Measurements from ENCODE around the gene PCDH12. TPM values are rescaled to one million over a fixed set of nuclear protein-coding genes. Genes with fewer than 3 reads are reported as not detected.

The PCDH12 gene
- total RNA-seq, 1 experiment from 2014 or later: not detected

- no peak overlapping the region for H3K56ac ChIP-seq (ENCODE audit: insufficient read length, low read depth, low read length)
- H3K27ac Mint-ChIP-seq: no peak overlapping the region
Measured at GRCh38 chr5:141910271-141910673, 47.7 kb downstream of the PCDH12 start.

More at GRCh38 chr5:141910271-141910673, 47.7 kb downstream of the PCDH12 start:
- no peak overlapping the region for H2BK15ac ChIP-seq (ENCODE audit: low read depth, low read length)
- H3K27me3 ChIP-seq (ENCODE audit: insufficient read depth, low read length): no peaks in the 10 kb centered on the region; the same call in 1 of the 2 replicates
- Mint-ChIP-seq H3K36me3 (ENCODE audit: insufficient read depth in 1 of 3, low read depth in 3 of 3) (no peaks in the 10 kb centered on the region), H3K4me3 (no peak overlapping the region), H3K4me1 (peaks cover 8 to 11% of the 10 kb centered on the region in 2 experiments), H3K9me3 (no peaks in the 10 kb centered on the region; a peak in 1 of 5 replicates), H3K27me3 (ENCODE audit: low read depth) (peaks cover 35% of the 10 kb centered on the region)
- no peak overlapping the region for H2BK120ac ChIP-seq (ENCODE audit: low read depth, low read length, poor library complexity, severe bottlenecking)
- TF ChIP-seq, protein P1, sequence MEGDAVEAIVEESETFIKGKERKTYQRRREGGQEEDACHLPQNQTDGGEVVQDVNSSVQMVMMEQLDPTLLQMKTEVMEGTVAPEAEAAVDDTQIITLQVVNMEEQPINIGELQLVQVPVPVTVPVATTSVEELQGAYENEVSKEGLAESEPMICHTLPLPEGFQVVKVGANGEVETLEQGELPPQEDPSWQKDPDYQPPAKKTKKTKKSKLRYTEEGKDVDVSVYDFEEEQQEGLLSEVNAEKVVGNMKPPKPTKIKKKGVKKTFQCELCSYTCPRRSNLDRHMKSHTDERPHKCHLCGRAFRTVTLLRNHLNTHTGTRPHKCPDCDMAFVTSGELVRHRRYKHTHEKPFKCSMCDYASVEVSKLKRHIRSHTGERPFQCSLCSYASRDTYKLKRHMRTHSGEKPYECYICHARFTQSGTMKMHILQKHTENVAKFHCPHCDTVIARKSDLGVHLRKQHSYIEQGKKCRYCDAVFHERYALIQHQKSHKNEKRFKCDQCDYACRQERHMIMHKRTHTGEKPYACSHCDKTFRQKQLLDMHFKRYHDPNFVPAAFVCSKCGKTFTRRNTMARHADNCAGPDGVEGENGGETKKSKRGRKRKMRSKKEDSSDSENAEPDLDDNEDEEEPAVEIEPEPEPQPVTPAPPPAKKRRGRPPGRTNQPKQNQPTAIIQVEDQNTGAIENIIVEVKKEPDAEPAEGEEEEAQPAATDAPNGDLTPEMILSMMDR (conservative IDR thresholded peaks at IDR 0.05): no peak
- H4K91ac ChIP-seq (ENCODE audit: insufficient read length, low read depth, low read length): no peak overlapping the region
- no peak overlapping the region for H3K23ac ChIP-seq (ENCODE audit: insufficient read length, low read depth, low read length)
- no peak overlapping the region for H3T11ph ChIP-seq (ENCODE audit: low read length)
- H3K79me1 ChIP-seq (ENCODE audit: insufficient read depth, low read depth, low read length, poor library complexity, severe bottlenecking): no peaks in the 10 kb centered on the region
- H3K14ac ChIP-seq (ENCODE audit: insufficient read depth, low read length): no peak overlapping the region
- no peak overlapping the region for H3K4me2 ChIP-seq (ENCODE audit: insufficient read depth, insufficient read length, low read length)
- H2BK20ac ChIP-seq (ENCODE audit: low read depth, low read length, poor library complexity, severe bottlenecking): no peak overlapping the region
- H3K4me1 ChIP-seq (ENCODE audit: insufficient read depth, low read length): peaks cover 2% of the 10 kb centered on the region; the same call in 1 of the 2 replicates
- no peak overlapping the region for H2BK5ac ChIP-seq (ENCODE audit: insufficient read length, low read length)
- H2AK5ac ChIP-seq (ENCODE audit: insufficient read length, low read length): no peak overlapping the region
- no peak overlapping the region for H4K5ac ChIP-seq (ENCODE audit: insufficient read length, low read depth, low read length)
- H3K18ac ChIP-seq (ENCODE audit: insufficient read length, low read depth, low read length): no peak overlapping the region
- H3K9me3 ChIP-seq (ENCODE audit: control insufficient read depth, low read depth, low read length): no peaks in the 10 kb centered on the region
- WGBS (ENCODE audit: extremely low coverage, insufficient read length, low lambda C conversion rate): no CpG with 5 or more reads among the region's 2 CpGs
- DNase-seq: no peak
- H2BK12ac ChIP-seq (ENCODE audit: insufficient read length, low read depth, low read length): no peak overlapping the region
- peaks cover 4% of the 10 kb centered on the region for H3K23me2 ChIP-seq (ENCODE audit: insufficient read length, low read depth, low read length, poor library complexity, severe bottlenecking)
- H3K9ac ChIP-seq (ENCODE audit: extremely low read depth, insufficient read length, low read length): no peak overlapping the region
- no peak overlapping the region for H3K27ac ChIP-seq (ENCODE audit: insufficient read length, low read depth, low read length)
- H3K4ac ChIP-seq (ENCODE audit: low read depth, low read length): no peak overlapping the region
- no peaks in the 10 kb centered on the region for H3K79me2 ChIP-seq (ENCODE audit: insufficient read depth, low read length)
- H2AFZ ChIP-seq (ENCODE audit: low read length): no peak overlapping the region
- no peaks in the 10 kb centered on the region for H4K20me1 ChIP-seq (ENCODE audit: control insufficient read depth, insufficient read depth, insufficient read length)
- no peak overlapping the region for H4K8ac ChIP-seq (replicated peaks; ENCODE audit: insufficient read length, low read depth, low read length)
